ENCODE results near the gene FBXL16. TPM values are rescaled to one million over a fixed set of nuclear protein-coding genes. Genes with fewer than 3 reads are reported as not detected.

Gene FBXL16
- total and polyA plus RNA-seq, 2 of the 13 experiments (the other 11 are each of a cell fraction or from before 2014, with no cell fraction given) = 0.22 to 2.0 TPM

DNA sequence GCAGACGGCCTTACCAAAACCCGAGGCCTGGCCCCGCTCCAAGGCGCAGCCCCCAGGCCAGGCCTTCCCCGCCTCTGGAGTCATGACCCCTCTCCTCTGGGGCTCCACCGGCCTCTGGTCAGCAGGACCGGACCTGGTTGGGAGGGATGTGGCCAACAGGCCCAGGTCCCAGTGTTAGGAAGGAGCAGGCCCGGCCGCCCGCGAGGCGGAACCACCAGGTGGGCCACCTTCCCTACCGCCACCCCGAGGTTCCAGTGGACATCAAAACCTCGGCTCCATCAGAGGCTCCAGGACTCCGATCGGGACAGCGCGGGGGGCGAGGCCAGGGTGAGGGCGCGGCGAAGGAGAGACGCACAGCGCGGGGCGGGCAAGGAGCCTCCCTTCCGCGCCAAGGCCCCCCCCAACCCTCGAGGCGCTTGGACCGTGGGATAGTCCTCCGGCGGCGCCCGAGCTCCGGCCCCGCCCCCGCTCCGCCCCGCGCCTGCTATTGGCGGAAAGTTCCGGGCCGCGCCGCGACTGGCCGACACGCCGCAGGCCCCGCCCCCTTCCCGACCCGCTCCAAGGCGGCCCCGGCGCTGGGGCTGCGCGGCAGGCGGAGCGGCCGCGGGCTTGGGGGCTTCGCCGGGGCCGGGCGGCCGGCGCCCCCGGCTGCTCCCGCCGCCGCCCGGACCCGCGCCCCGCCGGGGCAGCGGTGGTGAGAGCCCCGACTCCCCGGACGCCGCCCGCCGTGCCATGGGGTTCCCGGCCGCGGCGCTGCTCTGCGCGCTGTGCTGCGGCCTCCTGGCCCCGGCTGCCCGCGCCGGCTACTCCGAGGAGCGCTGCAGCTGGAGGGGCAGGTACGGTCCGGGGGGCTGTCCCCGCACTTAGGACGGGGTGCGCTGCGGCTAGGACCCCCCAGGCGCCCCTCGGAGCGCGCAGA is 9.2 kb upstream of the FBXL16 start, which contains the start of gene METRN (continued):
- TF ChIP-seq, protein P1, sequence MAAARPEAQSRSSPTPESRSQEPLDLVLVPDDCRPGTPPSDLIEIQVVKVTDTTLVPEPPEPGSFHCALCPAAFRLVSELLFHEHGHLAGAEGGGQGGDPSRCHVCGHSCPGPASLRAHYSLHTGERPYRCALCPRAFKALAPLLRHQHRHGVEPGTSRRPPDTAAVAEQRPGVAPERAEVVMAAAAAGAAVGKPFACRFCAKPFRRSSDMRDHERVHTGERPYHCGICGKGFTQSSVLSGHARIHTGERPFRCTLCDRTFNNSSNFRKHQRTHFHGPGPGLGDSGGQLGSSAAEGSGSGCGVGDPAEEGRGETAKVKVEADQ (CRISPR knock-in tag; IDR thresholded peaks at IDR 0.05; ENCODE audit: borderline replicate concordance) = peak; percentile 62; the same call in 1 of the 2 replicates
- TF ChIP-seq NFYC (CRISPR knock-in tag; IDR thresholded peaks at IDR 0.05) = peak; percentile 73
- TF ChIP-seq, protein P2, sequence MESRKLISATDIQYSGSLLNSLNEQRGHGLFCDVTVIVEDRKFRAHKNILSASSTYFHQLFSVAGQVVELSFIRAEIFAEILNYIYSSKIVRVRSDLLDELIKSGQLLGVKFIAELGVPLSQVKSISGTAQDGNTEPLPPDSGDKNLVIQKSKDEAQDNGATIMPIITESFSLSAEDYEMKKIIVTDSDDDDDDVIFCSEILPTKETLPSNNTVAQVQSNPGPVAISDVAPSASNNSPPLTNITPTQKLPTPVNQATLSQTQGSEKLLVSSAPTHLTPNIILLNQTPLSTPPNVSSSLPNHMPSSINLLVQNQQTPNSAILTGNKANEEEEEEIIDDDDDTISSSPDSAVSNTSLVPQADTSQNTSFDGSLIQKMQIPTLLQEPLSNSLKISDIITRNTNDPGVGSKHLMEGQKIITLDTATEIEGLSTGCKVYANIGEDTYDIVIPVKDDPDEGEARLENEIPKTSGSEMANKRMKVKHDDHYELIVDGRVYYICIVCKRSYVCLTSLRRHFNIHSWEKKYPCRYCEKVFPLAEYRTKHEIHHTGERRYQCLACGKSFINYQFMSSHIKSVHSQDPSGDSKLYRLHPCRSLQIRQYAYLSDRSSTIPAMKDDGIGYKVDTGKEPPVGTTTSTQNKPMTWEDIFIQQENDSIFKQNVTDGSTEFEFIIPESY (CRISPR knock-in tag; IDR thresholded peaks at IDR 0.05) = peak; percentile 86; the same call in 1 of the 2 replicates
- TF ChIP-seq, protein P3, sequence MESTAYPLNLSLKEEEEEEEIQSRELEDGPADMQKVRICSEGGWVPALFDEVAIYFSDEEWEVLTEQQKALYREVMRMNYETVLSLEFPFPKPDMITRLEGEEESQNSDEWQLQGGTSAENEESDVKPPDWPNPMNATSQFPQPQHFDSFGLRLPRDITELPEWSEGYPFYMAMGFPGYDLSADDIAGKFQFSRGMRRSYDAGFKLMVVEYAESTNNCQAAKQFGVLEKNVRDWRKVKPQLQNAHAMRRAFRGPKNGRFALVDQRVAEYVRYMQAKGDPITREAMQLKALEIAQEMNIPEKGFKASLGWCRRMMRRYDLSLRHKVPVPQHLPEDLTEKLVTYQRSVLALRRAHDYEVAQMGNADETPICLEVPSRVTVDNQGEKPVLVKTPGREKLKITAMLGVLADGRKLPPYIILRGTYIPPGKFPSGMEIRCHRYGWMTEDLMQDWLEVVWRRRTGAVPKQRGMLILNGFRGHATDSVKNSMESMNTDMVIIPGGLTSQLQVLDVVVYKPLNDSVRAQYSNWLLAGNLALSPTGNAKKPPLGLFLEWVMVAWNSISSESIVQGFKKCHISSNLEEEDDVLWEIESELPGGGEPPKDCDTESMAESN (CRISPR knock-in tag; conservative IDR thresholded peaks at IDR 0.05) = 0 out of 2 replicates have a peak, but pooled peaks have one; percentile 29
- TF ChIP-seq, protein P4, sequence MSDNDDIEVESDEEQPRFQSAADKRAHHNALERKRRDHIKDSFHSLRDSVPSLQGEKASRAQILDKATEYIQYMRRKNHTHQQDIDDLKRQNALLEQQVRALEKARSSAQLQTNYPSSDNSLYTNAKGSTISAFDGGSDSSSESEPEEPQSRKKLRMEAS (IDR thresholded peaks at IDR 0.05) = peak; percentile 56
- no peak for TF ChIP-seq SOX6 (IDR thresholded peaks at IDR 0.05)
- 0 out of 2 replicates have a peak, but pooled peaks have one; percentile 15 for TF ChIP-seq SOX6 (CRISPR knock-in tag; IDR thresholded peaks at IDR 0.05)
- TF ChIP-seq ZNF343 (CRISPR knock-in tag; IDR thresholded peaks at IDR 0.05) = no peak
- no peak for TF ChIP-seq MYNN (CRISPR knock-in tag; IDR thresholded peaks at IDR 0.05; ENCODE audit: low read depth)
- 0 out of 2 replicates have a peak, but pooled peaks have one; percentile 37 for TF ChIP-seq ZNF782 (CRISPR knock-in tag; IDR thresholded peaks at IDR 0.05; ENCODE audit: borderline replicate concordance)
- peak; percentile 58; the same call in 1 of the 2 replicates for TF ChIP-seq CCDC6 (CRISPR knock-in tag; IDR thresholded peaks at IDR 0.05)
- TF ChIP-seq PHF8 (CRISPR knock-in tag; IDR thresholded peaks at IDR 0.05) = peak; percentile 42; the same call in 1 of the 2 replicates
- no peak for TF ChIP-seq ZFP36L2 (CRISPR knock-in tag; IDR thresholded peaks at IDR 0.05)
- no peak for TF ChIP-seq ISL2 (CRISPR knock-in tag; IDR thresholded peaks at IDR 0.05)
- TF ChIP-seq, protein P5, sequence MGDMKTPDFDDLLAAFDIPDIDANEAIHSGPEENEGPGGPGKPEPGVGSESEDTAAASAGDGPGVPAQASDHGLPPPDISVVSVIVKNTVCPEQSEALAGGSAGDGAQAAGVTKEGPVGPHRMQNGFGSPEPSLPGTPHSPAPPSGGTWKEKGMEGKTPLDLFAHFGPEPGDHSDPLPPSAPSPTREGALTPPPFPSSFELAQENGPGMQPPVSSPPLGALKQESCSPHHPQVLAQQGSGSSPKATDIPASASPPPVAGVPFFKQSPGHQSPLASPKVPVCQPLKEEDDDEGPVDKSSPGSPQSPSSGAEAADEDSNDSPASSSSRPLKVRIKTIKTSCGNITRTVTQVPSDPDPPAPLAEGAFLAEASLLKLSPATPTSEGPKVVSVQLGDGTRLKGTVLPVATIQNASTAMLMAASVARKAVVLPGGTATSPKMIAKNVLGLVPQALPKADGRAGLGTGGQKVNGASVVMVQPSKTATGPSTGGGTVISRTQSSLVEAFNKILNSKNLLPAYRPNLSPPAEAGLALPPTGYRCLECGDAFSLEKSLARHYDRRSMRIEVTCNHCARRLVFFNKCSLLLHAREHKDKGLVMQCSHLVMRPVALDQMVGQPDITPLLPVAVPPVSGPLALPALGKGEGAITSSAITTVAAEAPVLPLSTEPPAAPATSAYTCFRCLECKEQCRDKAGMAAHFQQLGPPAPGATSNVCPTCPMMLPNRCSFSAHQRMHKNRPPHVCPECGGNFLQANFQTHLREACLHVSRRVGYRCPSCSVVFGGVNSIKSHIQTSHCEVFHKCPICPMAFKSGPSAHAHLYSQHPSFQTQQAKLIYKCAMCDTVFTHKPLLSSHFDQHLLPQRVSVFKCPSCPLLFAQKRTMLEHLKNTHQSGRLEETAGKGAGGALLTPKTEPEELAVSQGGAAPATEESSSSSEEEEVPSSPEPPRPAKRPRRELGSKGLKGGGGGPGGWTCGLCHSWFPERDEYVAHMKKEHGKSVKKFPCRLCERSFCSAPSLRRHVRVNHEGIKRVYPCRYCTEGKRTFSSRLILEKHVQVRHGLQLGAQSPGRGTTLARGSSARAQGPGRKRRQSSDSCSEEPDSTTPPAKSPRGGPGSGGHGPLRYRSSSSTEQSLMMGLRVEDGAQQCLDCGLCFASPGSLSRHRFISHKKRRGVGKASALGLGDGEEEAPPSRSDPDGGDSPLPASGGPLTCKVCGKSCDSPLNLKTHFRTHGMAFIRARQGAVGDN (CRISPR knock-in tag; IDR thresholded peaks at IDR 0.05) = peak; percentile 78
- peak; percentile 43; the same call in 1 of the 2 replicates for TF ChIP-seq ZNF225 (CRISPR knock-in tag; IDR thresholded peaks at IDR 0.05)
